ENCODE measurements around the gene RIF1.

DNA sequence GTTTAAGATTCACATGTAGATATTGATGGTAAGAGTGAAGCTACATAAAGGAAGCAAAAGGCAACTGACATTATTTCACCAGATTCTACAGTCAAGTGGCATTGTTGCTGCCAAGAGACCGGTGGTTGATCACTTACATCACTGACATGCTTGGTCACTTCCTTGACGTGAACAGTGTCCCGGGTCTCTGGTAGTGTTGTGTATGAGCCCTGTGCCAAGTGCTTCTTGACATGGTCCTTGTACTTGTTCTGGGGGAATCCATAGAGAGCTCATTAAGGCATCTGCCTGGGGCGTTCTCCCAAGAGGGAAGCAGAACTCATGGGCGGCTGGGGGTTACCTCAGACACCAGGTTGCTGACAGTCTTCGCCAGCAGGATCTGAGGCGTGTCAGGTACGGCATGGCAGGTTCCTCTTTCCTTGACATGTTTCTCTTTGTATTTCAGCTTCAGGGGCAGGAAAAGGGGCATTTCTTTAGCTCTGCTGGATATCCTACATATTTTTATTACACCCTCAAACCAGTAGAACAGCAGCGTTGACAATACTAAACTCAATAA is 116.2 kb downstream of the RIF1 start:
- TF ChIP-seq SP2 (tag by site-specific recombination; IDR thresholded peaks at IDR 0.05), result no peak
- TF ChIP-seq GLI4 (tag by site-specific recombination; IDR thresholded peaks at IDR 0.05), result no peak
- TF ChIP-seq, protein P1, sequence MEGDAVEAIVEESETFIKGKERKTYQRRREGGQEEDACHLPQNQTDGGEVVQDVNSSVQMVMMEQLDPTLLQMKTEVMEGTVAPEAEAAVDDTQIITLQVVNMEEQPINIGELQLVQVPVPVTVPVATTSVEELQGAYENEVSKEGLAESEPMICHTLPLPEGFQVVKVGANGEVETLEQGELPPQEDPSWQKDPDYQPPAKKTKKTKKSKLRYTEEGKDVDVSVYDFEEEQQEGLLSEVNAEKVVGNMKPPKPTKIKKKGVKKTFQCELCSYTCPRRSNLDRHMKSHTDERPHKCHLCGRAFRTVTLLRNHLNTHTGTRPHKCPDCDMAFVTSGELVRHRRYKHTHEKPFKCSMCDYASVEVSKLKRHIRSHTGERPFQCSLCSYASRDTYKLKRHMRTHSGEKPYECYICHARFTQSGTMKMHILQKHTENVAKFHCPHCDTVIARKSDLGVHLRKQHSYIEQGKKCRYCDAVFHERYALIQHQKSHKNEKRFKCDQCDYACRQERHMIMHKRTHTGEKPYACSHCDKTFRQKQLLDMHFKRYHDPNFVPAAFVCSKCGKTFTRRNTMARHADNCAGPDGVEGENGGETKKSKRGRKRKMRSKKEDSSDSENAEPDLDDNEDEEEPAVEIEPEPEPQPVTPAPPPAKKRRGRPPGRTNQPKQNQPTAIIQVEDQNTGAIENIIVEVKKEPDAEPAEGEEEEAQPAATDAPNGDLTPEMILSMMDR (tag by site-specific recombination; IDR thresholded peaks at IDR 0.05), result no peak
- TF ChIP-seq ZNF138 (tag by site-specific recombination; IDR thresholded peaks at IDR 0.05; ENCODE audit: borderline replicate concordance), result no peak
- no peak for TF ChIP-seq ZBTB10 (tag by site-specific recombination; IDR thresholded peaks at IDR 0.05)
- TF ChIP-seq ZFHX2 (tag by site-specific recombination; conservative IDR thresholded peaks at IDR 0.05), result no peak
- TF ChIP-seq, protein P2, sequence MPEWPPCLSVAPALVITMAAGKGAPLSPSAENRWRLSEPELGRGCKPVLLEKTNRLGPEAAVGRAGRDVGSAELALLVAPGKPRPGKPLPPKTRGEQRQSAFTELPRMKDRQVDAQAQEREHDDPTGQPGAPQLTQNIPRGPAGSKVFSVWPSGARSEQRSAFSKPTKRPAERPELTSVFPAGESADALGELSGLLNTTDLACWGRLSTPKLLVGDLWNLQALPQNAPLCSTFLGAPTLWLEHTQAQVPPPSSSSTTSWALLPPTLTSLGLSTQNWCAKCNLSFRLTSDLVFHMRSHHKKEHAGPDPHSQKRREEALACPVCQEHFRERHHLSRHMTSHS (tag by site-specific recombination; IDR thresholded peaks at IDR 0.05), result no peak
- no peak for TF ChIP-seq ZBTB1 (tag by site-specific recombination; IDR thresholded peaks at IDR 0.05)
- TF ChIP-seq ZBTB11 (tag by site-specific recombination; conservative IDR thresholded peaks at IDR 0.05; ENCODE audit: low read depth), result no peak
- TF ChIP-seq ZNF175 (tag by site-specific recombination; IDR thresholded peaks at IDR 0.05), result no peak
- no peak for TF ChIP-seq ZNF140 (tag by site-specific recombination; IDR thresholded peaks at IDR 0.05)
- no peak for TF ChIP-seq ZNF155 (tag by site-specific recombination; IDR thresholded peaks at IDR 0.05)
- TF ChIP-seq, protein P3, sequence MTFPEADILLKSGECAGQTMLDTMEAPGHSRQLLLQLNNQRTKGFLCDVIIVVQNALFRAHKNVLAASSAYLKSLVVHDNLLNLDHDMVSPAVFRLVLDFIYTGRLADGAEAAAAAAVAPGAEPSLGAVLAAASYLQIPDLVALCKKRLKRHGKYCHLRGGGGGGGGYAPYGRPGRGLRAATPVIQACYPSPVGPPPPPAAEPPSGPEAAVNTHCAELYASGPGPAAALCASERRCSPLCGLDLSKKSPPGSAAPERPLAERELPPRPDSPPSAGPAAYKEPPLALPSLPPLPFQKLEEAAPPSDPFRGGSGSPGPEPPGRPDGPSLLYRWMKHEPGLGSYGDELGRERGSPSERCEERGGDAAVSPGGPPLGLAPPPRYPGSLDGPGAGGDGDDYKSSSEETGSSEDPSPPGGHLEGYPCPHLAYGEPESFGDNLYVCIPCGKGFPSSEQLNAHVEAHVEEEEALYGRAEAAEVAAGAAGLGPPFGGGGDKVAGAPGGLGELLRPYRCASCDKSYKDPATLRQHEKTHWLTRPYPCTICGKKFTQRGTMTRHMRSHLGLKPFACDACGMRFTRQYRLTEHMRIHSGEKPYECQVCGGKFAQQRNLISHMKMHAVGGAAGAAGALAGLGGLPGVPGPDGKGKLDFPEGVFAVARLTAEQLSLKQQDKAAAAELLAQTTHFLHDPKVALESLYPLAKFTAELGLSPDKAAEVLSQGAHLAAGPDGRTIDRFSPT (tag by site-specific recombination; IDR thresholded peaks at IDR 0.05), result no peak

Data from HEK293 (cell line).